GM18517 (cell line): ENCODE results near the gene SLC43A1.

Experiments
- ATAC-seq: cut with Tn5 transposase; IDR thresholded peaks from one replicate; pipeline ENCODE4 v1.9.1; 2021; ENCODE audit warnings: mild to moderate bottlenecking, moderate library complexity; ENCODE audit not compliant: unreplicated experiment

Gene SLC43A1

GRCh38 chr11:57480409-57481137, 34.9 kb downstream of the SLC43A1 start:
- no peak for ATAC-seq

DNA sequence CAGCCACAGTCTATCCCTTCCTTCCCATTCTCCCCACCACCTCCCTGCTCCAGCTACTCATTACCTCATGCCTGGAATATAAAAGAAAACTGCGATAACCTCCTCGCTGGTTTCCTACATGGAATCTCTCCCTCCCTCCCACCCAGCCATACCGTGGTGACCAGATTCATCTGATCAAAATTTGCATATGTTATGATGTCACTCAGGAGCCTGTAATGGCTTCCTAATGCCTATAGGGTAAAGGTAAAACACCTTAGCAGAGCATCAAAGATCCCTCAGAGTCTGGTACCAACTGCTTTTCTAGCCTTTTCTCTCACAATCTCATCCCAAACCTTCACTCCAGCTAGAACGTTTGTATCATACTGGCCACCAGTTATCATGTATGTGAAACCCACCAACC, 35.6 kb downstream of the SLC43A1 start:
- ATAC-seq = no peak

- ATAC-seq = no peak
These were observed 36.4 kb downstream of the SLC43A1 start for GRCh38 chr11:57479021-57479663.

- ATAC-seq = no peak
These were observed 37.9 kb downstream of the SLC43A1 start for GRCh38 chr11:57477507-57478189.

DNA sequence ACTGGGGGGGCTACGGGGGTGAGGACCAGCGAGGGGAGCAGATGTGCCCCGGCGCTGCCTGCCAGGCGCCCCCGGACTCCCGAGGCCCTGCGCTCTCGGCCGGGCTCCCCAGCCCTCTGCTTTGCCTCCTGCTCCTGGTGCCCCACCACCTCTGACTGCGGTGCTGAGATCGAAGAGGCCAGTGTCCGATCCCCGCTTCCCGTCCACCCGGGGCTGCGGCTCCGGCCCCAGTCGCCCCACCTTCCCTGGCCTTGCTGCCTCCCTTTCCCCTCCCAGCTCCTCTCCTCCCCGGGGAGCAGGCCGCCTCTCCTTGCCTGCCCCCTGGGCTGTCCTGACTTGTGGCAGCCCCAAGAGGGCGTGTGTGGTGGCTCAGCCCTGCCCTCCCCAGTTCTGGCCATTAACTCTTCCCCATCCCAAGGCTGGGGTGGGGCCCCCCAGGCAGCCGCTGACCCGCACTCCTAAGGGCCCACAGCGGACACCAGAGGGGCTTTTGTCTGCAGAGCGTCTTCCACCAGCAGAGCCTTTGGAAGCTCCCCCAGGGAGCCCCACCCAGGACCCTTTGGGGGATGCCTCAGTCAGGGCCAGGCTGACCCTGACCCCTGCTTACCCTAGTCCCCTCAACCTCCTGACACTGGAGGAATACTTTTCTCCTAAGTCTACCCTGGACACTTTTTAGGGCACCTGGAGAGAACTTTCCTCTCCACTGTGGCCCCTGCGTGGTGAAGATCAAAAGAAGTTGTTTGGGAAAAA, 38.6 kb downstream of the SLC43A1 start:
- no peak for ATAC-seq

DNA sequence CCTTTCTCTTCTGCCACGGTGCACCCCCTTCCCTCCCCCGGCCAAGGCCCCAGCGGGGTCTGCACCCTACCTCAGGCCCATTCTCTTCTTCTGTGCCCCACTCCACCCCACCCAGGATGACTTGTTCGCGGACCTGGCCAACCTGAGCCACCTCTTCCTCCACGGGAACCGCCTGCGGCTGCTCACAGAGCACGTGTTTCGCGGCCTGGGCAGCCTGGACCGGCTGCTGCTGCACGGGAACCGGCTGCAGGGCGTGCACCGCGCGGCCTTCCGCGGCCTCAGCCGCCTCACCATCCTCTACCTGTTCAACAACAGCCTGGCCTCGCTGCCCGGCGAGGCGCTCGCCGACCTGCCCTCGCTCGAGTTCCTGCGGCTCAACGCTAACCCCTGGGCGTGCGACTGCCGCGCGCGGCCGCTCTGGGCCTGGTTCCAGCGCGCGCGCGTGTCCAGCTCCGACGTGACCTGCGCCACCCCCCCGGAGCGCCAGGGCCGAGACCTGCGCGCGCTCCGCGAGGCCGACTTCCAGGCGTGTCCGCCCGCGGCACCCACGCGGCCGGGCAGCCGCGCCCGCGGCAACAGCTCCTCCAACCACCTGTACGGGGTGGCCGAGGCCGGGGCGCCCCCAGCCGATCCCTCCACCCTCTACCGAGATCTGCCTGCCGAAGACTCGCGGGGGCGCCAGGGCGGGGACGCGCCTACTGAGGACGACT, 39.3 kb downstream of the SLC43A1 start:
- no peak for ATAC-seq

- ATAC-seq = no peak
These were observed 39.8 kb downstream of the SLC43A1 start for GRCh38 chr11:57475671-57476046.

DNA sequence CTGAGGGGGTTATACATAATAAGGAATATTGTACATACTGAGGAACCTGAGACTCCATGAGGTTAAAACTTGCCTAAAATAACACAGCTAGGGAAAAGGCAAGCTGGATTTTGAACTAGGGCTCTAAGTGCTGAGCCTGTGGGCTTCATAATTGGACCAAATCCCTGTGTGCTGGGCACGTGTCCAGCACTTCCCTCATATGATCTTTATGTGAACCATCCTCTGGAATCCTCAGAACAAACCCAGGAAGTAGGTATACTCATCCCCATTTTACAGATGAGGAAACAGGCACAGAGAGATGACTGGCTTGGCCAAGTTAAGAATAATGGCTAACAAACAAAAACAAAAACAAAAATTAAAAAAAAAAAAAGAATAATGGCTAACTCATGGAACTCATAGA, 40.3 kb downstream of the SLC43A1 start:
- ATAC-seq = no peak

DNA sequence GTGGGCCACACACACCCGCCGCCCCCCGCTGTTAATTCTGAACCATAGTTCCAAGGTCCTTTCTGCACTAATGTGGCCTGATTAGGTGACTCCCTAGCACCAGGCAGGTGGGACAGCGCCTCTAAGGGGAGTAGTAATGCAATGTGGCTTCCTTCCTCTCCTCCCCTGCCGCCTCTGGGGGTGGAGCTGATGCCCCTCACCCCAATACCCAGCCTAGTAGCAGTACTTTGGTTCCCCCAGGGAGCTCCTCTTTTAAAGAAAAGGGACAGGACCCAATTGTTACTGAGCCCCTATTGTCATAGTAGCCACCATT, 40.7 kb downstream of the SLC43A1 start:
- ATAC-seq = no peak

GRCh38 chr11:57474017-57474802, 41.3 kb downstream of the SLC43A1 start:
- no peak for ATAC-seq

DNA sequence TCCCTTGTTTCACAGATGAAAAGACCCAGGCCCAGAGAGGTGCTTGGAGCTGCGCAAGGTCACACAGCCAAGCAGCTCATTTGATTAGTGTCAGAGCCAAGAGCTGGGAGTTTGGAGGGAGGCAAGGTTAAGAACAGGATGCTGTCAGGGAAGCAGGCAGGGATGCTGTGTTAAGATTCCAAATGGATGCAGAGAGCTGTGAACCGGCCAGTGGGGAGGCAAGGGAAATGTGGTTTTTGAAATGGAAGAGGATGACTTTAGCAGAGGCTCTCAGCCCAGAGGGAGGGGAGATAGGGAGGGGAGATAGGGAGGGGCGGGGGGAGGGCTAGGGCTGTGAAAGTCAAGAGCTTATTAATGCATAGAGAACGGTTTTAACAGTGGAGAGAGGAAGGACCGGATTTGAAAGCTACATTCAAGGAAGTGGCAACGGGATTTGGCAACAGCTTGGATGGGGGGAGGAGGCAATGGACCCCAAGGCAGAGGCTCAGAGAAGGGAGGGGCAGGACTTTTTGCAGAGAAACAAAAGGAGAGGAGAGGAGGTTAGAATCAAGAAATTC, 42.1 kb downstream of the SLC43A1 start:
- ATAC-seq = no peak

DNA sequence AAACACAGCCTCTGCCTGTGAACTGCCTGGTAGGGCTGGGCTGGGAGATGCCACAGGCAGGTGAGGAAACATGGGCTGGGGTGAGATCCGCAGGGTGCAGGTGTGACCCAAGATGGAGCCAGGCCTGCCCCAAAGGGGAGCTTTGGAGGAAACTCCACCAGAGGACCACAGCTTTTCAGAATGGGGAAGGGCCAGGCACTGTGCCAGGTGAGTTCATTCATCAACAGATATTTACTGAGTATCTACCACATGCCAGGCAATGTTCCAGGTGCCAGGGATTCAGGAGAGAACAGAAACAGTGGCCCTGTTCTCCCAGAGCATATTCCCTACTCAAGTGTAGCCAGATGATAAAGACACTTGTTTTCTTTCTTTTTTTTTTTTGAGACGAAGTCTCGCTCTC, 44.0 kb downstream of the SLC43A1 start:
- ATAC-seq = no peak

DNA sequence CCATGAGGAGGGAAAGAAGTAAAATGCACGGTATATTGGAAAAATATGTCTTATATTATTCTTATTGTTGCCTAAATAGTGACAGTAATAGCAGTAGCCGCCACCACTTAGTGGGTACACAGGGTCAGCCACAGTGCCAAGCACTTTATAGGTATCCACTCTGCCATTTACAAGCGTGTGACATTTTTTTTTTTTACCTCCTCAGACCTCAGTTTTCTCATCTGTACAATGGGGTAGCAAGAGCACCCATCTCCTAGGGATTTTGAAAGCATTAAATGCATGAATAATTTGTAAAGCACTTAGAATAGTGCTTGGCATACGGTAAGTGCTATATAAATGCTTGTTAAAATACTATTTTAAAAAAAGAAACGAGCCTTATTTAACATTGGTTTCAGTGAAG, 46.2 kb downstream of the SLC43A1 start:
- ATAC-seq = no peak

- no peak for ATAC-seq
These were observed 47.2 kb downstream of the SLC43A1 start for GRCh38 chr11:57468276-57468675.

- no peak for ATAC-seq
These were observed 47.9 kb downstream of the SLC43A1 start for GRCh38 chr11:57467508-57468157.

- ATAC-seq = no peak
These were observed 48.8 kb downstream of the SLC43A1 start for GRCh38 chr11:57466680-57467079.

GRCh38 chr11:57464539-57465181, 50.8 kb downstream of the SLC43A1 start:
- no peak for ATAC-seq

- ATAC-seq = no peak
These were observed 51.6 kb downstream of the SLC43A1 start for GRCh38 chr11:57463671-57464538.
